Measurements from ENCODE around the gene AGBL4. TPM values are rescaled to one million over a fixed set of nuclear protein-coding genes. Genes with fewer than 3 reads are reported as not detected.

The AGBL4 gene
- total and polyA plus RNA-seq, 11 donors, result 0.40 to 1.4 (median 0.54) TPM; not detected in 3

- WGBS, 4 donors, result 95 to 100% (median 98%) methylated on average over 2 of the region's 2 CpGs
Observed at GRCh38 chr1:48728584-48728983, 1295.2 kb downstream of the AGBL4 start.

GRCh38 chr1:48726557-48727215 lies 1297.1 kb downstream of the AGBL4 start:
- Histone ChIP-seq H3K4me3 (no peak overlapping the region), H3K4me1 (no peaks in the 10 kb centered on the region), H3K36me3 (peaks cover 0 to 45% (median 12%) of the 10 kb centered on the region in 9 donors), H3K27me3 (no peaks in the 10 kb centered on the region), H3K27ac (no peak overlapping the region), H3K9me3 (no peaks in the 10 kb centered on the region)
- 97% methylated on average over 4 of the region's 4 CpGs for WGBS, 4 donors
- TF ChIP-seq CTCF (IDR thresholded peaks at IDR 0.05) (no peak), POLR2A (IDR thresholded peaks at IDR 0.05) (no peak)
- intact Hi-C loops (cut with DNase I), result no loop called here
- DNase-seq (no peak), ATAC-seq (no peak)

More at GRCh38 chr1:48728584-48728983, 1295.2 kb downstream of the AGBL4 start:
- no peaks in the 10 kb centered on the region for H3K4me1 ChIP-seq
- no peak overlapping the region for H3K27ac ChIP-seq
- TF ChIP-seq POLR2A (IDR thresholded peaks at IDR 0.05) (no peak), CTCF (IDR thresholded peaks at IDR 0.05) (no peak)
- no peak for ATAC-seq
- intact Hi-C loops (cut with DNase I), result no loop called here
- H3K27me3 ChIP-seq, result no peaks in the 10 kb centered on the region
- H3K9me3 ChIP-seq, result no peaks in the 10 kb centered on the region
- H3K36me3 ChIP-seq, result peaks cover 0 to 64% (median 13%) of the 10 kb centered on the region in 9 donors
- no peak for DNase-seq
- no peak overlapping the region for H3K4me3 ChIP-seq

- H3K4me3 ChIP-seq, result no peak overlapping the region
- WGBS, 4 donors, result 94 to 100% (median 96%) methylated on average over 2 of the region's 2 CpGs
- no peaks in the 10 kb centered on the region for H3K9me3 ChIP-seq
- intact Hi-C loops (cut with DNase I), result no loop called here
- DNase-seq, result no peak
- H3K36me3 ChIP-seq, result peaks cover 0 to 40% (median 7%) of the 10 kb centered on the region in 9 donors
- TF ChIP-seq POLR2A (IDR thresholded peaks at IDR 0.05), result no peak
- no peak for TF ChIP-seq CTCF (IDR thresholded peaks at IDR 0.05)
- ATAC-seq, result no peak
- H3K27me3 ChIP-seq, result no peaks in the 10 kb centered on the region
- H3K4me1 ChIP-seq, result no peaks in the 10 kb centered on the region
- no peak overlapping the region for H3K27ac ChIP-seq
Observed at GRCh38 chr1:48726139-48726538, 1297.6 kb downstream of the AGBL4 start.

- Histone ChIP-seq H3K27ac (no peak overlapping the region), H3K4me1 (no peaks in the 10 kb centered on the region), H3K4me3 (no peak overlapping the region), H3K27me3 (no peaks in the 10 kb centered on the region), H3K9me3 (no peaks in the 10 kb centered on the region), H3K36me3 (peaks cover 0 to 33% (median 7%) of the 10 kb centered on the region in 9 donors)
- intact Hi-C loops (cut with DNase I), result no loop called here
- ATAC-seq (no peak), DNase-seq (no peak)
- TF ChIP-seq POLR2A (IDR thresholded peaks at IDR 0.05) (no peak), CTCF (IDR thresholded peaks at IDR 0.05) (no peak)
- 87 to 93% (median 91%) methylated on average over 5 of the region's 5 CpGs for WGBS, 4 donors
Observed at GRCh38 chr1:48725341-48726046, 1298.3 kb downstream of the AGBL4 start.

Data from heart left ventricle (tissue), 16 donors.